A673 (cell line): Measurements from ENCODE around the gene GMDS. TPM values are rescaled to one million over a fixed set of nuclear protein-coding genes. Genes with fewer than 3 reads are reported as not detected.

Source experiments
- BruUV-seq: library from RNA; stranded (reverse); fragments of 400-500 nt; replicated peaks from 2 replicates; lab custom pipeline; 2021; lab: Mats Ljungman, UMichigan
- CTCF ChIA-PET: fragments of 300-600 bp; sonication (Branson Sonifier 250); formaldehyde crosslinking; loops from one replicate; lab custom pipeline; 2022; ENCODE audit warnings: antibody characterized with exemption; lab: Charles Lee
- POLR2A ChIA-PET: fragments of 300-600 bp; sonication (Branson Sonifier 250); formaldehyde crosslinking; loops from one replicate; lab custom pipeline; 2022; ENCODE audit warnings: antibody characterized with exemption; ENCODE audit not compliant: low non-redundant PET; lab: Charles Lee
- DNase-seq: peaks from one replicate; pipeline ENCODE4 v3.0.0-alpha.2; 2015; ENCODE audit warnings: low spot score
- H3K27ac ChIP-seq: fragments of 200-600 bp; sonication (generic); 2 replicates; pipeline ENCODE4 v1.5.1; 2016; ENCODE audit warnings: mixed run types, low read depth, mild to moderate bottlenecking, mixed read lengths, antibody characterized with exemption, low read length; ENCODE audit not compliant: poor library complexity, severe bottlenecking
- H3K27me3 ChIP-seq: fragments of 200-600 bp; sonication (generic); replicated peaks from 2 replicates; pipeline ENCODE4 v1.6.1; 2017; ENCODE audit warnings: mixed run types, low read depth, mild to moderate bottlenecking, mixed read lengths, antibody characterized with exemption, low read length; ENCODE audit not compliant: insufficient read depth, poor library complexity
- H3K36me3 ChIP-seq: fragments of 200-600 bp; sonication (generic); 2 replicates; pipeline ENCODE4 v1.6.1; 2016; ENCODE audit warnings: mixed run types, mild to moderate bottlenecking, mixed read lengths, antibody characterized with exemption, low read length; ENCODE audit not compliant: insufficient read depth, poor library complexity, severe bottlenecking
- H3K4me1 ChIP-seq: fragments of 200-600 bp; sonication (generic); 2 replicates; pipeline ENCODE4 v1.6.1; 2017; ENCODE audit warnings: mixed run types, mild to moderate bottlenecking, mixed read lengths, antibody characterized with exemption, low read length; ENCODE audit not compliant: insufficient read depth, poor library complexity, severe bottlenecking
- H3K4me3 ChIP-seq: fragments of 200-600 bp; sonication (generic); 2 replicates; pipeline ENCODE4 v1.5.1; 2016; ENCODE audit warnings: low read depth, mixed run types, mild to moderate bottlenecking, mixed read lengths, low read length; ENCODE audit not compliant: poor library complexity, severe bottlenecking
- H3K9me3 ChIP-seq: fragments of 200-600 bp; sonication (generic); 2 replicates; pipeline ENCODE4 v1.6.1; 2016; ENCODE audit warnings: mixed run types, low read depth, mild to moderate bottlenecking, mixed read lengths, antibody characterized with exemption, low read length; ENCODE audit not compliant: poor library complexity, severe bottlenecking
- CTCF ChIP-seq: fragments of 300-800, 200-600 bp; sonication (generic); conservative IDR thresholded peaks from 2 replicates; pipeline ENCODE4 v1.5.1; 2017; ENCODE audit warnings: low read depth, mild to moderate bottlenecking, antibody characterized with exemption, low read length, moderate library complexity, mixed read lengths
- EZH2 ChIP-seq: fragments of 200-600 bp; sonication (generic); IDR thresholded peaks from 2 replicates; pipeline ENCODE4 v1.6.1; 2017; ENCODE audit warnings: borderline replicate concordance, low read depth, mild to moderate bottlenecking, mixed read lengths, antibody characterized with exemption, low read length; ENCODE audit not compliant: poor library complexity, severe bottlenecking
- intact Hi-C: fragments of 100-400 bp; cut with micrococcal nuclease; formaldehyde crosslinking; loops from one replicate; pipeline ENCODE4 v1.10.0; 2022; ENCODE audit not compliant: unreplicated experiment
- total RNA-seq: library from RNA; stranded (reverse); gene quantifications from 2 replicates; pipeline ENCODE4 v1.2.3, GENCODE V29; 2021

The GMDS gene
- total RNA-seq, 1 experiment from 2014 or later: 15.2 TPM

- ChIA-PET POLR2A (no interaction called here), CTCF (no interaction called here)
- H3K27ac ChIP-seq: no peak overlapping the region
- H3K27me3 ChIP-seq: no peaks in the 10 kb centered on the region
- no peak overlapping the region for H3K4me3 ChIP-seq
- no peak for DNase-seq
- BruUV-seq: no TSS peak
- H3K4me1 ChIP-seq: no peaks in the 10 kb centered on the region
- TF ChIP-seq EZH2 (no peak), CTCF (no peak)
- intact Hi-C loops: no loop called here
- no peaks in the 10 kb centered on the region for H3K9me3 ChIP-seq
- no peaks in the 10 kb centered on the region for H3K36me3 ChIP-seq
Measured at GRCh38 chr6:1641343-1641885, 604.0 kb downstream of the GMDS start.

- no peaks in the 10 kb centered on the region for H3K9me3 ChIP-seq
- BruUV-seq: no TSS peak
- no peaks in the 10 kb centered on the region for H3K27me3 ChIP-seq
- TF ChIP-seq EZH2: no peak
- TF ChIP-seq CTCF: no peak
- H3K4me1 ChIP-seq: no peaks in the 10 kb centered on the region
- no peak overlapping the region for H3K27ac ChIP-seq
- no peaks in the 10 kb centered on the region for H3K36me3 ChIP-seq
- no peak for DNase-seq
- ChIA-PET POLR2A (no interaction called here), CTCF (no interaction called here)
- no peak overlapping the region for H3K4me3 ChIP-seq
- intact Hi-C loops: no loop called here
Measured at GRCh38 chr6:1640476-1640875, 604.9 kb downstream of the GMDS start.

- ChIA-PET CTCF (no interaction called here), POLR2A (no interaction called here)
- TF ChIP-seq EZH2 (no peak), CTCF (no peak)
- Histone ChIP-seq H3K27me3 (no peaks in the 10 kb centered on the region), H3K27ac (no peak overlapping the region), H3K4me3 (no peak overlapping the region), H3K9me3 (no peaks in the 10 kb centered on the region), H3K36me3 (no peaks in the 10 kb centered on the region), H3K4me1 (no peaks in the 10 kb centered on the region)
- BruUV-seq: no TSS peak
- DNase-seq: no peak
- intact Hi-C loops: no loop called here
Measured at GRCh38 chr6:1639430-1639829, 606.0 kb downstream of the GMDS start.
